Right ventricle myocardium superior (tissue), 1 donor: ENCODE results near the gene SRL. TPM values are rescaled to one million over a fixed set of nuclear protein-coding genes. Genes with fewer than 3 reads are reported as not detected.

ENCODE experiments used
- ATAC-seq: fragments of 200-7000 bp; cut with Tn5 transposase; one replicate; pipeline ENCODE4 v1.9.1; 2020; ENCODE audit warnings: mild to moderate bottlenecking; ENCODE audit not compliant: poor library complexity
- DNase-seq: peaks from one replicate; pipeline ENCODE4 v3.0.0-alpha.2; 2020
- intact Hi-C: fragments of 100-400 bp; cut with DNase I; formaldehyde crosslinking; loops from one replicate; pipeline ENCODE4 v1.11.2; 2022
- total RNA-seq: library from RNA; stranded (reverse); fragmentation: NEBNext Ultra II Directional; extraction: Animal tissue kit (Norgen Biotek cat#: 25700); gene quantifications from one replicate; pipeline ENCODE4 v1.2.1, GENCODE V29; 2021
- donor health status: DM: no; HTN: yes; CAD: no; lungs with severe emphysema.

SRL gene
- total RNA-seq, 1 donor from 2014 or later, result 350 TPM

GRCh38 chr16:4239682-4240175 is 2.2 kb downstream of the SRL start:
- intact Hi-C loops, result loop anchor here (5.0 kb wide), 1 partner anchor 37 kb away; no protein-coding TSS in a partner anchor
- ATAC-seq (peak; percentile 7), DNase-seq (no peak)

- ATAC-seq, result peak; percentile 23
- DNase-seq, result no peak
- intact Hi-C loops, result loop anchor here (5.0 kb wide), 1 partner anchor 37 kb away; no protein-coding TSS in a partner anchor
Measured at GRCh38 chr16:4239020-4239419, 2.9 kb downstream of the SRL start.

- intact Hi-C loops, result no loop called here
- ATAC-seq (peak; percentile 36), DNase-seq (no peak)
Measured at GRCh38 chr16:4233431-4233830, 8.4 kb downstream of the SRL start.

- no peak for DNase-seq
- intact Hi-C loops, result no loop called here
- ATAC-seq, result peak; percentile 74
Measured at GRCh38 chr16:4232541-4233386, 9.1 kb downstream of the SRL start.

GRCh38 chr16:4231886-4232285 is 10.0 kb downstream of the SRL start:
- ATAC-seq, result peak; percentile 38
- DNase-seq, result no peak
- intact Hi-C loops, result no loop called here

- no peak for DNase-seq
- peak; percentile 67 for ATAC-seq
- intact Hi-C loops, result no loop called here
Measured at GRCh38 chr16:4231367-4231766, 10.5 kb downstream of the SRL start.

GRCh38 chr16:4227040-4227332 is 14.9 kb downstream of the SRL start:
- intact Hi-C loops, result no loop called here
- no peak for ATAC-seq
- no peak for DNase-seq

GRCh38 chr16:4226251-4227039 is 15.4 kb downstream of the SRL start:
- DNase-seq (no peak), ATAC-seq (no peak)
- intact Hi-C loops, result no loop called here

- intact Hi-C loops, result no loop called here
- DNase-seq, result no peak
- no peak for ATAC-seq
Measured at GRCh38 chr16:4225075-4225474, 16.8 kb downstream of the SRL start.

GRCh38 chr16:4220358-4220757 is 21.5 kb downstream of the SRL start:
- intact Hi-C loops, result no loop called here
- DNase-seq (no peak), ATAC-seq (no peak)

GRCh38 chr16:4218202-4218601 is 23.7 kb downstream of the SRL start:
- no peak for ATAC-seq
- no peak for DNase-seq
- intact Hi-C loops, result no loop called here

GRCh38 chr16:4217204-4218131 is 24.4 kb downstream of the SRL start:
- intact Hi-C loops, result no loop called here
- DNase-seq (peak; percentile 82), ATAC-seq (peak; percentile 85)

GRCh38 chr16:4216596-4216995 is 25.3 kb downstream of the SRL start:
- DNase-seq (no peak), ATAC-seq (no peak)
- intact Hi-C loops, result no loop called here

- no peak for DNase-seq
- no peak for ATAC-seq
- intact Hi-C loops, result no loop called here
Measured at GRCh38 chr16:4215106-4215505, 26.8 kb downstream of the SRL start.

GRCh38 chr16:4214215-4214621 is 27.7 kb downstream of the SRL start:
- ATAC-seq, result peak; percentile 5
- no peak for DNase-seq
- intact Hi-C loops, result no loop called here

GRCh38 chr16:4213737-4214136 is 28.1 kb downstream of the SRL start:
- ATAC-seq (no peak), DNase-seq (no peak)
- intact Hi-C loops, result no loop called here

GRCh38 chr16:4212934-4213296 is 29.0 kb downstream of the SRL start:
- ATAC-seq, result peak; percentile 2
- intact Hi-C loops, result no loop called here
- no peak for DNase-seq

- ATAC-seq (peak; percentile 89), DNase-seq (peak; percentile 85)
- intact Hi-C loops, result no loop called here
Measured at GRCh38 chr16:4212211-4212933, 29.5 kb downstream of the SRL start.
